IMR-90 (cell line): Measurements from ENCODE around the gene COL3A1.

Source experiments
- BHLHE40 ChIP-seq: fragments of 150-350 bp; IDR thresholded peaks from 2 replicates; pipeline ENCODE4 v1.6.1; 2016; ENCODE audit warnings: mild to moderate bottlenecking, low read depth, low read length
- CEBPB ChIP-seq: IDR thresholded peaks from 2 replicates; pipeline ENCODE4 v1.6.1; 2012; ENCODE audit warnings: low read depth, low read length, improper control_type of control experiment
- CHD1 ChIP-seq: IDR thresholded peaks from 2 replicates; pipeline ENCODE4 v1.6.1; 2012; ENCODE audit warnings: low read depth, low read length, improper control_type of control experiment
- CTCF ChIP-seq: conservative IDR thresholded peaks from 2 replicates; pipeline ENCODE4 v1.5.1; 2012; ENCODE audit warnings: mild to moderate bottlenecking, low read depth, low read length, improper control_type of control experiment
- ELK1 ChIP-seq: fragments of 150-350 bp; IDR thresholded peaks from 2 replicates; pipeline ENCODE4 v1.6.1; 2016; ENCODE audit warnings: low read depth, mild to moderate bottlenecking, low read length, moderate library complexity, borderline replicate concordance
- FOS ChIP-seq: fragments of 150-350 bp; IDR thresholded peaks from 2 replicates; pipeline ENCODE4 v1.6.1; 2016; ENCODE audit warnings: low read depth, low read length
- MAZ ChIP-seq: IDR thresholded peaks from 2 replicates; pipeline ENCODE4 v1.6.1; 2012; ENCODE audit warnings: low read depth, mild to moderate bottlenecking, low read length, improper control_type of control experiment, moderate library complexity, borderline replicate concordance
- NFE2L2 ChIP-seq: fragments of 150-350 bp; IDR thresholded peaks from 2 replicates; pipeline ENCODE4 v1.6.1; 2016; ENCODE audit warnings: low read depth, mild to moderate bottlenecking, low read length
- POLR2A ChIP-seq: IDR thresholded peaks from 2 replicates; pipeline ENCODE4 v1.6.1; 2012; ENCODE audit warnings: mild to moderate bottlenecking, low read depth, low read length
- RAD21 ChIP-seq: IDR thresholded peaks from 2 replicates; pipeline ENCODE4 v1.6.1; 2012; ENCODE audit warnings: low read length, improper control_type of control experiment
- RFX5 ChIP-seq: IDR thresholded peaks from 2 replicates; pipeline ENCODE4 v1.8.0; 2012; ENCODE audit warnings: low read depth, mild to moderate bottlenecking, low read length, moderate library complexity
- SMC3 ChIP-seq: fragments of 150-350 bp; IDR thresholded peaks from 2 replicates; pipeline ENCODE4 v1.6.1; 2016; ENCODE audit warnings: low read depth, mild to moderate bottlenecking, antibody characterized with exemption, low read length, moderate library complexity
- USF2 ChIP-seq: fragments of 150-350 bp; IDR thresholded peaks from 2 replicates; pipeline ENCODE4 v1.6.1; 2017; ENCODE audit warnings: mild to moderate bottlenecking, antibody characterized with exemption, low read length, low read depth

- no peak for TF ChIP-seq CEBPB
- no peak for TF ChIP-seq CTCF
- no peak for TF ChIP-seq USF2
- no peak for TF ChIP-seq MAZ
- no peak for TF ChIP-seq RFX5
- TF ChIP-seq NFE2L2: no peak
- no peak for TF ChIP-seq SMC3
- TF ChIP-seq ELK1: no peak
- TF ChIP-seq POLR2A: no peak
- TF ChIP-seq CHD1: no peak
- no peak for TF ChIP-seq RAD21
- peak; percentile 48; the same call in 1 of the 2 replicates for TF ChIP-seq FOS
- TF ChIP-seq BHLHE40: no peak
Observed at GRCh38 chr2:189037518-189037917, 63.3 kb downstream of the COL3A1 start.
